Upper lobe of left lung (tissue), 4 donors: ENCODE measurements around the gene TRIM71.

Experiments
- EP300 ChIP-seq, 4 donors: sonication (generic); formaldehyde crosslinking; IDR thresholded peaks; one replicate each; pipeline ENCODE4 v1.5.1; 2017; ENCODE audit warnings: antibody characterized with exemption in 4 of 4, control low read depth in 2 of 4
- POLR2A ChIP-seq, 4 donors: fragments of 450-650 bp; IDR thresholded peaks; one replicate each; pipeline ENCODE4 v1.5.1; 2016 to 2017; ENCODE audit warnings: antibody characterized with exemption in 4 of 4, mild to moderate bottlenecking in 2 of 4
- TF ChIP-seq, protein P1 (sequence below), 6 experiments: fragments of 450-650 bp in 4 of 6; fragments of 200-600 bp in 2 of 6; sonication (generic) in 2 of 6; IDR thresholded peaks; one replicate each; pipeline ENCODE4 v1.5.1; 2016 to 2019; ENCODE audit warnings: antibody characterized with exemption in 6 of 6

DNA sequence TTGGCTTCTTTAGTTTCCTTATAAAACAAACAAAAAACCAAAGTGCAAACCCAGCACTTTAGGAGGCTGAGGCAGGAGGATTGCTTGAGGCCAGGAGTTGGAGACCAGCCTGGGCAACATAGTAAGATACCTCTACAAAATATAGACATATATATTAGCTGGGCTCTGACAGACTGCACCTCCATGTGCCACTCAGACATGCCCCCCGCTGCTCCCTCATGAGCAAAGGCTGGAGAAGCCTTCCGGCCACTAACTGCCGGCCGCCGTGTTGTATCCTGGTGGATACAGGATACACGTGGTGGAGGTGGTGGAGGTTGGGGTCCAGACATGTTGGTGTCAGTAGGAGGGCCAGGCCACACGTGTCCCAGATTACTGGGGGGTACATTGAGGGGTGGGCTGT lies 104.3 kb downstream of the TRIM71 start:
- TF ChIP-seq, protein P1, sequence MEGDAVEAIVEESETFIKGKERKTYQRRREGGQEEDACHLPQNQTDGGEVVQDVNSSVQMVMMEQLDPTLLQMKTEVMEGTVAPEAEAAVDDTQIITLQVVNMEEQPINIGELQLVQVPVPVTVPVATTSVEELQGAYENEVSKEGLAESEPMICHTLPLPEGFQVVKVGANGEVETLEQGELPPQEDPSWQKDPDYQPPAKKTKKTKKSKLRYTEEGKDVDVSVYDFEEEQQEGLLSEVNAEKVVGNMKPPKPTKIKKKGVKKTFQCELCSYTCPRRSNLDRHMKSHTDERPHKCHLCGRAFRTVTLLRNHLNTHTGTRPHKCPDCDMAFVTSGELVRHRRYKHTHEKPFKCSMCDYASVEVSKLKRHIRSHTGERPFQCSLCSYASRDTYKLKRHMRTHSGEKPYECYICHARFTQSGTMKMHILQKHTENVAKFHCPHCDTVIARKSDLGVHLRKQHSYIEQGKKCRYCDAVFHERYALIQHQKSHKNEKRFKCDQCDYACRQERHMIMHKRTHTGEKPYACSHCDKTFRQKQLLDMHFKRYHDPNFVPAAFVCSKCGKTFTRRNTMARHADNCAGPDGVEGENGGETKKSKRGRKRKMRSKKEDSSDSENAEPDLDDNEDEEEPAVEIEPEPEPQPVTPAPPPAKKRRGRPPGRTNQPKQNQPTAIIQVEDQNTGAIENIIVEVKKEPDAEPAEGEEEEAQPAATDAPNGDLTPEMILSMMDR (IDR thresholded peaks at IDR 0.05) = no peak
- TF ChIP-seq EP300 (IDR thresholded peaks at IDR 0.05) (no peak), POLR2A (IDR thresholded peaks at IDR 0.05) (no peak)
